GM03348 (cell line): Measurements from ENCODE around the gene RGS12.

ENCODE experiments used
- DNase-seq: peaks from one replicate; pipeline ENCODE4 v3.0.0; 2012; ENCODE audit warnings: low spot score

RGS12 gene

GRCh38 chr4:3335385-3335784 lies 42.6 kb downstream of the RGS12 start:
- no peak for DNase-seq

- no peak for DNase-seq
Observed at GRCh38 chr4:3335982-3336381, 43.2 kb downstream of the RGS12 start.

GRCh38 chr4:3336382-3337356 lies 43.8 kb downstream of the RGS12 start:
- no peak for DNase-seq

DNA sequence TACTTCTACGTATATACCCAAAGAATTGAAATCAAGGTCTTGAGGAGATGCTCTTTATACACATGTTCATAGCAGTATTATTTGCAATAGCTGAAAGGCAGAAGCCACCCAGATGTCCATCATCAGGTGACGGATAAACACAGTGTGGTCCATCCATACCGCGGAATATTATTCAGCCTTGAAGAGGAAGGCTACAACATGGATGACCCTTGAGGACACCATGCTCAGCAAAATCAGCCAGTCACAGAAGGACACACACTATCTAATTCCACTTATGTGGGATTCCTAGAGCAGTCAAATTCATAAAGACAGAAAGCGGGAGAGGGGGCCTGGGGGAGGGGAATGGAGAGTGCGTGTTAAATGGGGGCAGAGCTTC lies 44.5 kb downstream of the RGS12 start:
- no peak for DNase-seq

DNA sequence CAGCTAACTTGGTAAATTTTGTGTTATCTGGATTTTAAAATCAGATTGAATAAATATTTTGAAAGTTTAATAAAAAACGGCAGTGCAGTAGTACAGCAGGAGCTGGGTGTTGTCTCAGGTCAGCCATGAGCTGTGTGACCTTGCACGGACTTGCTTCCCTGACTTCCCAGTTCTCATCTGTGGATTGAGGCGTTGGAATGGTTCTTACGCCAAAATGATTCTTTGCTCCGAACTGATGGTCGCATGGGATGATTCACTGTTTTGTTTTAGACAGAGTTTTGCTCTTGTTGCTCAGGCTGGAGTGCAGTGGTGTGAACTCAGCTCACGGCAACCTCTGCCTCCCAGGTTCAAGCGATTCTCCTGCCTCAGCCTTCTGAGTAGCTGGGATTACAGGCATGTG lies 45.0 kb downstream of the RGS12 start:
- no peak for DNase-seq

- DNase-seq = no peak
Observed at GRCh38 chr4:3338321-3338838, 45.6 kb downstream of the RGS12 start.

DNA sequence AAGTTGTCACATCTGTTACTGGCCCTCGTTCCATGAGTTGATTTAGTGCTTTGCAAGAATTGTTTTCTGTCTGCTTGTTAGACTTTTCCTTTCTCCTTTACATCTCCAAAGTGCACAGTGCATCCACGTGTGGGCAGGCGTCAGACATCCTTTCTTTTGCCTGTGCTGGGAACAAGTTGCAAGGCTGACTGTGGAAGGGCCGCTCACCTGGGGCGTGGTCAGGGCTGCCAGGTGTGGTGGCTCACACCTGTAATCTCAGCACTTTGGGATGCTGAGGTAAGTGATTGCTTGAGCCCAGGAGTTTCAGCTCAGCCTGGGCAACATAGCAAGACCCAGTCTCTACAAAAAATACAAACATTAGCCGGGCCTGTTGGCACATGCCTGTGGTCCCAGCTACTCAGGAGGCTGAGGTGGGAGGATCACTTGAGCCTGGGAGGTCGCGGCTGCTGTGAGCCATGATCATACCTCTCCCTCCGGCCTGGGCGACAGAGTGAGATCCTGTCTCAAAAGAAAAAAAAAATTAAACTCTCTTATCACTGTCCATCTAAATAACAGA lies 46.2 kb downstream of the RGS12 start:
- no peak for DNase-seq

DNA sequence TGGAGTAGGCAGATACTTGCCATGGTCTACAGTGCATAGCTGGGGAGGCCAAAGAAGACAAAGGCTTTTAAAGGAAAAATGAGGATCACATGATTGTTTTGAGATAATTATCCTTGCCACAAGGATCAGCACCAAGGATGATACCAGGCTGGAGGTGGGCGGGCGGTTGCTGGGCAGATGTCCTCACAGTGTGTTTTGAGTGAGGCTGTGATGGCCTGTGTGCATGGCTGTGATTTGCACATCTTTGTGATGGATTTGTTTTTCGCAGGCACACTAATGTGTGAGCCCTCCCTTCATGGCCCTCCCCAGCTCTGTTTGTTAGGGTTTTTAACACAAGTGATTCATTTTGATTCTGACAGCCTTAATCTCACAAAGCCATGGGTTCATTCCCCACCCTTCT lies 46.8 kb downstream of the RGS12 start:
- DNase-seq = no peak

- no peak for DNase-seq
Observed at GRCh38 chr4:3340038-3340699, 47.3 kb downstream of the RGS12 start.

- DNase-seq = no peak
Observed at GRCh38 chr4:3340700-3341083, 47.9 kb downstream of the RGS12 start.

DNA sequence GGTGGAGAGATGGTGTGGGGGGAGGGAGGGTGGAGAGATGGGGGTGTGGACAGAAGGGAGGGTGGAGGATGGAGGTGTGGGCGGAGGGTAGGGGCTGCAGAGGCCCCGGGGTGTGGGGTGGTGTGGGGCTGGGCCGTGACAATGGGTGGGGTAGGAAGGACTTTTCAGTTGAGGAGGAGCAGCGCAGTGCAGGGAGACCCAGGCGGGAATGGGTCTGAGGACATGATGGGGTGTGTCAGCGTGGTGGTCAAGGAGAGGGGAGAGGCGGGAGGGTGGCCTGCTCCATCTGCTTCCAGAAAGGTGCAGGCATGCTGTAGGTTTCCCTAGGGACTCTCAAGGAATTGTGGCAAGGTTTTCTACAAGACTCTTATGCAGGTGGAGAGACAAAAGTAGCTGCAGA lies 48.9 kb downstream of the RGS12 start:
- DNase-seq = no peak

DNA sequence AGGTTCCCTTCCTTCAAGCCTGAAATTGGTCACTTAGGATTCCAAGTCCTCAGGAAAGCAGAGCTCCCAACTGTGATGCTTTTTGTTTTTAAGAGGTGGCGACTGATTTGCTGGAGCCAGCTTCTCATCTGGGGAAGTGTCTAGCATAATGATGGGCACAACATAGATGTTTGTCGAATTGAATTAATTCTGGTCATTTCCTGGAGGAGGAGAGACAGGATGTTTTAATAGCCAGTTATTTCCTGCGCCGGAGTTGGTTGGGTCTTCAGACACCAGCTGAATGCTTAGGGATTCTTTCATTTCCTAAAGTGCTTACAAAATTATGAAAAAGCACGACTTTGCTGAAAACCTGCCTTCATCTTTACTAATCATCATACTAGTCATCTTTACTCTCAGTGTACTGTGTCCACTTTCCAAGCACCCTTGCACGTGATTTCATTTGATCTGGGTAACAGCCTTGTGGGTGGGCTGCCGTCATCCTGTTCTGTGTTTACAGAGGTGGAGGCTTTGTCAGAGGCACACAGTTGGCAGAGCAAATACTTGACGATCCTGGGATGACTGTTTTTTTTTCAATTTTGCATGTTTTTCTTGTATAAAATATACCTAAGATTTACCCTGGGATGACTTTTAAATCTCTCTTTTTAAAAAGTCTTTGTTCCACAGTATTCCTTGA lies 49.5 kb downstream of the RGS12 start:
- no peak for DNase-seq
